Loucy (cell line): ENCODE data around the gene PLAU.

Source experiments
- H2AFZ ChIP-seq: fragments of 200-600 bp; sonication (generic); 2 replicates; pipeline ENCODE4 v1.6.0; 2016; ENCODE audit warnings: antibody characterized with exemption, mild to moderate bottlenecking, low read length, moderate library complexity
- H3F3A ChIP-seq: fragments of 200-600 bp; 2 replicates; pipeline ENCODE4 v1.6.0; 2016; ENCODE audit warnings: antibody characterized with exemption, low read depth, mild to moderate bottlenecking
- H3K27me3 ChIP-seq: fragments of 200-600 bp; sonication (generic); 2 replicates; pipeline ENCODE4 v1.6.1; 2014; ENCODE audit warnings: low read length, mild to moderate bottlenecking; ENCODE audit not compliant: insufficient read depth, poor library complexity, severe bottlenecking
- H3K36me3 ChIP-seq: fragments of 200-600 bp; sonication (generic); 2 replicates; pipeline ENCODE4 v1.6.1; 2016; ENCODE audit warnings: low read length; ENCODE audit not compliant: insufficient read depth
- H3K4me1 ChIP-seq: fragments of 200-600 bp; sonication (generic); 2 replicates; pipeline ENCODE4 v1.5.1; 2014; ENCODE audit warnings: low read length, mild to moderate bottlenecking; ENCODE audit not compliant: insufficient read depth, poor library complexity, severe bottlenecking
- H3K4me2 ChIP-seq: fragments of 200-600 bp; sonication (generic); 2 replicates; pipeline ENCODE4 v1.6.0; 2014; ENCODE audit warnings: antibody characterized with exemption, low read length, low read depth, mild to moderate bottlenecking; ENCODE audit not compliant: poor library complexity, severe bottlenecking
- H3K4me3 ChIP-seq: fragments of 200-600 bp; sonication (generic); 2 replicates; pipeline ENCODE4 v1.5.1; 2014; ENCODE audit warnings: low read length, mild to moderate bottlenecking, mixed read lengths; ENCODE audit not compliant: poor library complexity, severe bottlenecking
- H3K79me2 ChIP-seq: fragments of 200-600 bp; sonication (generic); 2 replicates; pipeline ENCODE4 v1.6.1; 2014; ENCODE audit warnings: low read length; ENCODE audit not compliant: insufficient read depth
- H3K9ac ChIP-seq: fragments of 200-600 bp; sonication (generic); 2 replicates; pipeline ENCODE4 v1.6.0; 2014; ENCODE audit warnings: mild to moderate bottlenecking, low read depth, low read length, moderate library complexity; ENCODE audit not compliant: poor library complexity, severe bottlenecking
- H3K9me2 ChIP-seq: fragments of 200-600 bp; sonication (generic); replicated peaks from 2 replicates; pipeline ENCODE4 v1.6.1; 2016; ENCODE audit warnings: low read depth, low read length, mixed read lengths
- H3K9me3 ChIP-seq: fragments of 200-600 bp; sonication (generic); 2 replicates; pipeline ENCODE4 v1.6.1; 2014; ENCODE audit warnings: mild to moderate bottlenecking, antibody characterized with exemption, low read length, low read depth; ENCODE audit not compliant: insufficient read depth
- H4K20me1 ChIP-seq: fragments of 200-600 bp; sonication (generic); 2 replicates; pipeline ENCODE4 v1.6.0; 2014; ENCODE audit warnings: antibody characterized with exemption, low read length, mild to moderate bottlenecking; ENCODE audit not compliant: insufficient read depth, poor library complexity, severe bottlenecking
- CTCF ChIP-seq: fragments of 200-600 bp; sonication (generic); conservative IDR thresholded peaks from 2 replicates; pipeline ENCODE4 v1.5.1; 2014; ENCODE audit warnings: mild to moderate bottlenecking, antibody characterized with exemption, low read length
- EZH2phosphoT487 ChIP-seq: fragments of 200-600 bp; IDR thresholded peaks from 2 replicates; pipeline ENCODE4 v1.6.1; 2018; ENCODE audit warnings: antibody characterized with exemption, mild to moderate bottlenecking, moderate library complexity, borderline replicate concordance

The PLAU gene

GRCh38 chr10:73965890-73966768, 55.2 kb downstream of the PLAU start:
- no peaks in the 10 kb centered on the region for H3K4me1 ChIP-seq
- TF ChIP-seq EZH2phosphoT487 = no peak
- no peak for TF ChIP-seq CTCF

DNA sequence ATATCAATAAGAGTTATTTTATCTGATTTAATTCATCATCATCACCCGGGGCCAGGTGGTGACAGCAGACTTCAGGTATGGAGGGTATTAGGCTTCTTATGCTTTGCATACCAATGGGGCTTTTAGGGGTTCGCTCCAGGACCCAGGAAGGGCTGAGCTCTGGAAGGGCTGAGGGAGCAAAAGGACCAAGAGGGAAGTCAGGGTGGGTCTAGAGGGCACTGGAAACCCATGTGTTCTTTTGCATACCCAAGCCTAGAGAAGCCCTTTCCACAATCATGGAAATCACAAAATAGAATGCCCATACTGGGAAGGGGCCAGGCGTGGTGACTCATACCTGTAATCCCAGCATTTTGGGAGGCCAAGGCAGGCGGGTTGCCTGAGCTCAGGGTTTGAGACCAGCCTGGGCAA, 56.1 kb downstream of the PLAU start:
- Histone ChIP-seq H4K20me1 (no peaks in the 10 kb centered on the region), H3K4me3 (no peak overlapping the region), H3F3A (no peaks in the 10 kb centered on the region), H3K36me3 (no peaks in the 10 kb centered on the region), H3K4me2 (no peak overlapping the region), H3K27me3 (no peaks in the 10 kb centered on the region), H3K79me2 (no peaks in the 10 kb centered on the region), H2AFZ (no peak overlapping the region), H3K9me2 (no peaks in the 10 kb centered on the region), H3K9me3 (no peaks in the 10 kb centered on the region), H3K4me1 (no peaks in the 10 kb centered on the region), H3K9ac (no peak overlapping the region)
- TF ChIP-seq CTCF (no peak), EZH2phosphoT487 (no peak)

More at GRCh38 chr10:73965890-73966768, 55.2 kb downstream of the PLAU start:
- H3K4me2 ChIP-seq = no peak overlapping the region
- no peaks in the 10 kb centered on the region for H4K20me1 ChIP-seq
- no peak overlapping the region for H3K9ac ChIP-seq
- H3K36me3 ChIP-seq = no peaks in the 10 kb centered on the region
- H3K27me3 ChIP-seq = no peaks in the 10 kb centered on the region
- H3F3A ChIP-seq = no peaks in the 10 kb centered on the region
- H3K9me3 ChIP-seq = no peaks in the 10 kb centered on the region
- no peaks in the 10 kb centered on the region for H3K79me2 ChIP-seq
- H3K4me3 ChIP-seq = no peak overlapping the region
- H2AFZ ChIP-seq = no peak overlapping the region
- H3K9me2 ChIP-seq = no peaks in the 10 kb centered on the region
